B cell (primary cell): ENCODE data around the gene HOXA11. TPM values are rescaled to one million over a fixed set of nuclear protein-coding genes. Genes with fewer than 3 reads are reported as not detected.

Source experiments
- ATAC-seq: fragments of 200-7000 bp; cut with Tn5 transposase; one replicate; pipeline ENCODE4 v1.10.0; 2021; ENCODE audit warnings: low read depth, mild to moderate bottlenecking, moderate number of reproducible peaks, moderate library complexity
- CTCF ChIA-PET: fragments of 350-600 bp; sonication (Branson Sonifier 250); formaldehyde crosslinking; loops from one replicate; lab custom pipeline; 2021; ENCODE audit warnings: antibody characterized with exemption, inconsistent platforms; lab: Charles Lee
- POLR2A ChIA-PET: fragments of 350-600 bp; sonication (Branson Sonifier 250); formaldehyde crosslinking; loops from one replicate; lab custom pipeline; 2021; ENCODE audit warnings: antibody characterized with exemption; lab: Charles Lee
- DNase-seq: peaks from one replicate; pipeline ENCODE4 v3.0.0; 2013
- H2AFZ ChIP-seq: 2 replicates; pipeline ENCODE4 v1.6.1; 2012; ENCODE audit warnings: mild to moderate bottlenecking, low read depth, low read length; ENCODE audit not compliant: insufficient read depth, poor library complexity, severe bottlenecking
- H3K27ac ChIP-seq, 2 donors: 1 replicate in 1 of 2; 2 replicates in 1 of 2; pipeline ENCODE4 v1.5.1; 2012 to 2013; ENCODE audit warnings: low read length in 2 of 2, mild to moderate bottlenecking in 2 of 2, moderate library complexity in 1 of 2
- H3K27me3 ChIP-seq, 4 experiments: fragments of 200-600 bp in 1 of 4; sonication (generic) in 1 of 4; replicated peaks in 1 of 4; 1 replicate in 2 of 4; 2 replicates in 2 of 4; pipeline versions ENCODE4 v1.6.1 to v1.7.0; 2013 to 2016; ENCODE audit warnings: low read length in 3 of 4, mild to moderate bottlenecking in 2 of 4, mixed read lengths in 1 of 4, moderate library complexity in 1 of 4; ENCODE audit not compliant: insufficient read depth in 4 of 4, control insufficient read depth in 3 of 4; ENCODE audit errors: control extremely low read depth in 1 of 4
- H3K36me3 ChIP-seq, 2 experiments: replicated peaks in 1 of 2; 1 replicate in 1 of 2; 2 replicates in 1 of 2; pipeline versions ENCODE4 v1.6.1 to v1.7.1; 2013; ENCODE audit warnings: low read length in 1 of 2; ENCODE audit not compliant: insufficient read depth in 2 of 2, control insufficient read depth in 1 of 2; ENCODE audit errors: control extremely low read depth in 1 of 2, extremely low read depth in 1 of 2
- H3K4me1 ChIP-seq, 2 donors: fragments of 200-600 bp in 1 of 2; sonication (generic) in 1 of 2; 1 replicate in 1 of 2; 2 replicates in 1 of 2; pipeline versions ENCODE4 v1.5.1 to v1.6.1; 2013 to 2017; ENCODE audit warnings: low read length in 2 of 2; ENCODE audit not compliant: control insufficient read depth in 2 of 2, insufficient read depth in 2 of 2
- H3K4me2 ChIP-seq: replicated peaks from 2 replicates; pipeline ENCODE3; 2012; ENCODE audit warnings: mild to moderate bottlenecking, low read depth, low read length; ENCODE audit not compliant: poor library complexity, severe bottlenecking
- H3K4me3 ChIP-seq, 5 experiments: fragments of 200-600 bp in 1 of 5; sonication (generic) in 1 of 5; 1 replicate in 3 of 5; 2 replicates in 2 of 5; pipeline versions ENCODE4 v1.5.1 to v1.7.0; 2011 to 2016; ENCODE audit warnings: low read length in 4 of 5, mild to moderate bottlenecking in 4 of 5, low read depth in 2 of 5, control low read depth in 1 of 5, moderate library complexity in 1 of 5; ENCODE audit not compliant: insufficient read depth in 1 of 5; ENCODE audit errors: control extremely low read depth in 1 of 5, extremely low read depth in 1 of 5
- H3K79me2 ChIP-seq: fragments of 200-600 bp; sonication (generic); one replicate; pipeline ENCODE4 v1.6.0; 2016; ENCODE audit warnings: low read length; ENCODE audit not compliant: control insufficient read depth, insufficient read depth
- H3K9ac ChIP-seq: fragments of 200-600 bp; sonication (generic); 2 replicates; pipeline ENCODE4 v1.6.1; 2017; ENCODE audit warnings: mild to moderate bottlenecking, low read length, moderate library complexity
- H3K9me3 ChIP-seq, 3 donors: one replicate each; pipeline versions ENCODE4 v1.6.1 to v1.7.1; 2013; ENCODE audit warnings: low read length in 2 of 3; ENCODE audit not compliant: control insufficient read depth in 2 of 3, insufficient read depth in 1 of 3; ENCODE audit errors: control extremely low read depth in 1 of 3
- H4K20me1 ChIP-seq: 2 replicates; pipeline ENCODE4 v1.6.0; 2012; ENCODE audit warnings: mild to moderate bottlenecking, low read length; ENCODE audit not compliant: insufficient read depth, control insufficient read depth, poor library complexity, severe bottlenecking
- H3K27ac Mint-ChIP-seq: one replicate; pipeline ENCODE4 v1.8.0; 2021; ENCODE audit warnings: mixed read lengths
- H3K27me3 Mint-ChIP-seq: one replicate; pipeline ENCODE4 v1.8.0; 2021; ENCODE audit warnings: mixed read lengths
- H3K4me1 Mint-ChIP-seq: one replicate; pipeline ENCODE4 v1.8.0; 2021; ENCODE audit warnings: mixed read lengths
- H3K4me3 Mint-ChIP-seq: one replicate; pipeline ENCODE4 v1.8.0; 2021; ENCODE audit warnings: mixed read lengths
- H3K9me3 Mint-ChIP-seq: one replicate; pipeline ENCODE4 v1.8.0; 2022; ENCODE audit warnings: mixed read lengths; ENCODE audit not compliant: insufficient read depth
- EZH2 ChIP-seq: IDR thresholded peaks from 2 replicates; pipeline ENCODE4 v1.6.1; 2012; ENCODE audit warnings: borderline replicate concordance, low read depth, mild to moderate bottlenecking, moderate library complexity, low read length; ENCODE audit not compliant: insufficient read depth, poor library complexity, severe bottlenecking
- WGBS: methylation state at CpG from one replicate; pipeline ENCODE4 v1.1.5; 2013; ENCODE audit warnings: missing lambda C conversion rate; ENCODE audit not compliant: insufficient coverage; 5-methylcytosine and 5-hydroxymethylcytosine counted together
- intact Hi-C: fragments of 100-400 bp; cut with micrococcal nuclease; formaldehyde crosslinking; loops from one replicate; pipeline ENCODE4 v1.10.0; 2022
- polyA plus RNA-seq: library from polyadenylated mRNA; depleted of rRNA; stranded (reverse); fragments of >200 nt; gene quantifications from 2 replicates; pipeline ENCODE4 v1.2.3, GENCODE V29; 2012
- total RNA-seq, 2 donors: library from RNA; stranded (reverse); fragments of 120-200 nt in 1 of 2; gene quantifications; 1 replicate in 1 of 2; 2 replicates in 1 of 2; pipeline versions ENCODE4 v1.2.3 to v1.2.4, GENCODE V29; 2013 to 2022
- TF ChIP-seq, protein P1 (sequence below): fragments of 200-600 bp; IDR thresholded peaks from one replicate; pipeline ENCODE4 v1.8.0; 2022; ENCODE audit warnings: antibody characterized with exemption, mild to moderate bottlenecking

HOXA11 gene
- total and polyA plus RNA-seq, 2 donors (not counting 1 experiment from before 2014, with no cell fraction given), result not detected

DNA sequence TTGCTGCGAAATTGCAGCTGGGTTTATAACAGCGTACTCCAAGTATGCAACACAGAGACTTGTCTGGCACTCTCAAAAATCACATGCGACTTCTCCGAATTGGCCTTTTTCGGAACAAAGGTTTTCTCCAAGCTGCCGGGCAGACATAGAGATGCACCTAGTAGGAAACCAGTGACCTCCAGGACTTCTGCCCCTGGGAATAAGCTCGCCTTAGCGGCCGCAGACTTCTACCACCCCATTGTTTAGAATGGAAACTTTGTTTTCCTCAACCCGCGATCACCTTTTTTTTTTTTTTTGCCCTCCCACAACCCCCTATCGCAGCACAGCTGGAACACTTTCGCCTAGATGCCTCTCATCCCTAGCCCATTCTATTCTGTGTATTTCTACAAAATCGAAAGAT lies 6.0 kb downstream of the HOXA11 start:
- Histone ChIP-seq H3K36me3 (no peaks in the 10 kb centered on the region), H3K27ac (no peak overlapping the region), H3K27me3 (peaks cover 0 to 96% (median 77%) of the 10 kb centered on the region in 4 experiments), H4K20me1 (no peaks in the 10 kb centered on the region), H3K9ac (no peak overlapping the region), H3K4me3 (no peak overlapping the region), H3K4me1 (peaks cover 28 to 42% of the 10 kb centered on the region in 2 donors), H3K79me2 (no peaks in the 10 kb centered on the region), H3K4me2 (no peak overlapping the region), H3K9me3 (peaks cover 0 to 55% (median 0%) of the 10 kb centered on the region in 3 donors), H2AFZ (no peak overlapping the region)
- ATAC-seq, result no peak
- no peak overlapping the region for H3K4me3 Mint-ChIP-seq
- peaks cover 16% of the 10 kb centered on the region for H3K4me1 Mint-ChIP-seq
- no peak for DNase-seq
- H3K27me3 Mint-ChIP-seq, result peaks cover 65% of the 10 kb centered on the region
- intact Hi-C loops, result no loop called here
- TF ChIP-seq, protein P1, sequence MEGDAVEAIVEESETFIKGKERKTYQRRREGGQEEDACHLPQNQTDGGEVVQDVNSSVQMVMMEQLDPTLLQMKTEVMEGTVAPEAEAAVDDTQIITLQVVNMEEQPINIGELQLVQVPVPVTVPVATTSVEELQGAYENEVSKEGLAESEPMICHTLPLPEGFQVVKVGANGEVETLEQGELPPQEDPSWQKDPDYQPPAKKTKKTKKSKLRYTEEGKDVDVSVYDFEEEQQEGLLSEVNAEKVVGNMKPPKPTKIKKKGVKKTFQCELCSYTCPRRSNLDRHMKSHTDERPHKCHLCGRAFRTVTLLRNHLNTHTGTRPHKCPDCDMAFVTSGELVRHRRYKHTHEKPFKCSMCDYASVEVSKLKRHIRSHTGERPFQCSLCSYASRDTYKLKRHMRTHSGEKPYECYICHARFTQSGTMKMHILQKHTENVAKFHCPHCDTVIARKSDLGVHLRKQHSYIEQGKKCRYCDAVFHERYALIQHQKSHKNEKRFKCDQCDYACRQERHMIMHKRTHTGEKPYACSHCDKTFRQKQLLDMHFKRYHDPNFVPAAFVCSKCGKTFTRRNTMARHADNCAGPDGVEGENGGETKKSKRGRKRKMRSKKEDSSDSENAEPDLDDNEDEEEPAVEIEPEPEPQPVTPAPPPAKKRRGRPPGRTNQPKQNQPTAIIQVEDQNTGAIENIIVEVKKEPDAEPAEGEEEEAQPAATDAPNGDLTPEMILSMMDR, result no peak
- no peak for TF ChIP-seq EZH2
- WGBS, result 85% methylated on average over 11 of the region's 14 CpGs
- H3K27ac Mint-ChIP-seq, result no peak overlapping the region
- H3K9me3 Mint-ChIP-seq, result no peaks in the 10 kb centered on the region
- ChIA-PET POLR2A (no interaction called here), CTCF (interaction anchor here (0.6 to 2.7 kb wide), 11 partner anchors 10 to 1286 kb away, joined by 3 to 15 read pairs (median 4); no protein-coding TSS in a partner anchor)

DNA sequence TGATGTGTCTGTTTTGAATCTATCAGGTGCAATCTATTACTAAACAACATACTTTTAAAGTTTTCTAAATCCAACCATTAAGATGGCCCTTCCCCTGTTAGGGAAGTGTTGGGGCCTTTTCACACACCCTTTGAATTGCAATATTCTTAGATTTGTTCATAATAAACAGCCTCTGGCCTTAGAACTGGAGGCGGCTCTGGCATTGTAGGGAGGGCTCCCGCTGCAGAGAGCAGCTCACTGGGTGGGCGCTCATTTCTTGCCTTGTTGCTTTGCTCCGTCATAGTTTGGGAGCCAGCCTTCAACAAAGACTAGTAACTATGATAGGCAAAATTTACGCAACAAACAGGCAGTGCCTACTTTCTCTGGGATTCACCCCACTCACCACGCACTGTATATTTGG lies 6.7 kb downstream of the HOXA11 start:
- H3K9me3 ChIP-seq, result peaks cover 0 to 50% (median 0%) of the 10 kb centered on the region in 3 donors
- 93% methylated on average over 4 of the region's 6 CpGs for WGBS
- no peaks in the 10 kb centered on the region for H3K36me3 ChIP-seq
- Mint-ChIP-seq H3K9me3 (no peaks in the 10 kb centered on the region), H3K4me3 (no peak overlapping the region), H3K27ac (no peak overlapping the region), H3K4me1 (peaks cover 11% of the 10 kb centered on the region), H3K27me3 (peaks cover 60% of the 10 kb centered on the region)
- H3K4me2 ChIP-seq, result no peak overlapping the region
- intact Hi-C loops, result no loop called here
- POLR2A ChIA-PET, result no interaction called here
- DNase-seq (no peak), ATAC-seq (no peak)
- H3K79me2 ChIP-seq, result no peaks in the 10 kb centered on the region
- H3K4me3 ChIP-seq, result no peak overlapping the region
- H4K20me1 ChIP-seq, result no peaks in the 10 kb centered on the region
- TF ChIP-seq, protein P1, result no peak
- TF ChIP-seq EZH2, result no peak
- no peak overlapping the region for H3K9ac ChIP-seq
- H3K27me3 ChIP-seq, result peaks cover 0 to 94% (median 73%) of the 10 kb centered on the region in 4 experiments
- CTCF ChIA-PET, result interaction anchor here (0.6 to 2.7 kb wide), 9 partner anchors 16 to 1286 kb away, joined by 3 to 15 read pairs (median 4); no protein-coding TSS in a partner anchor
- H3K27ac ChIP-seq, result no peak overlapping the region
- H2AFZ ChIP-seq, result no peak overlapping the region
- H3K4me1 ChIP-seq, result peaks cover 23 to 40% of the 10 kb centered on the region in 2 donors
